GM12865 (cell line): ENCODE results near the gene ZFHX2.

Source experiments
- DNase-seq: peaks from one replicate; pipeline ENCODE4 v3.0.0; 2010; ENCODE audit warnings: low read depth
- H3K4me3 ChIP-seq: 2 replicates; pipeline ENCODE4 v1.5.1; 2011; ENCODE audit warnings: mild to moderate bottlenecking, low read depth, low read length, control low read depth
- CTCF ChIP-seq: IDR thresholded peaks from 2 replicates; pipeline ENCODE4 v1.5.1; 2011; ENCODE audit warnings: low read length, control low read depth, low read depth, inconsistent platforms; ENCODE audit not compliant: insufficient read depth; ENCODE audit errors: missing control alignments

The ZFHX2 gene

DNA sequence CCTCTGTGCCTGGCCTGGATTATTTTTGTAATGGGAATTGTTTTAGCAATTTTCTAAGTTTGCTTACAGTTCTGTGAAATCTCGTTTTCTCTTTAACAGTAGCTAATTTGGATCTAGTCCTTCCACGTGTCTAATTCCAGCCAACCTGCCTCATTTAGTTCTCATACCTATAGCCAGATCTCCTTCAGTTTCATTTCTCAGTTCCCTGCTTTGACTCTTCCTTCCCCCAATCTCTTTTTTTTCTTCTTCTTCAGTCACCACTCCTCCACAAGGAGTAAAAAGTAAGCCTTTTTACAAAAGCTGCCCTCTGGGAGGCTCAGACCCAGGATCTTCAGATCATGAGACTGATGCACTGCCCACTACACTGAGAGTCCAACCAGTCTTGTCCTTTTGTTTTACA is 6.0 kb upstream of the ZFHX2 start:
- peak; percentile 41 for DNase-seq
- peak overlapping the region; percentile 86 for H3K4me3 ChIP-seq
- TF ChIP-seq CTCF: no peak

DNA sequence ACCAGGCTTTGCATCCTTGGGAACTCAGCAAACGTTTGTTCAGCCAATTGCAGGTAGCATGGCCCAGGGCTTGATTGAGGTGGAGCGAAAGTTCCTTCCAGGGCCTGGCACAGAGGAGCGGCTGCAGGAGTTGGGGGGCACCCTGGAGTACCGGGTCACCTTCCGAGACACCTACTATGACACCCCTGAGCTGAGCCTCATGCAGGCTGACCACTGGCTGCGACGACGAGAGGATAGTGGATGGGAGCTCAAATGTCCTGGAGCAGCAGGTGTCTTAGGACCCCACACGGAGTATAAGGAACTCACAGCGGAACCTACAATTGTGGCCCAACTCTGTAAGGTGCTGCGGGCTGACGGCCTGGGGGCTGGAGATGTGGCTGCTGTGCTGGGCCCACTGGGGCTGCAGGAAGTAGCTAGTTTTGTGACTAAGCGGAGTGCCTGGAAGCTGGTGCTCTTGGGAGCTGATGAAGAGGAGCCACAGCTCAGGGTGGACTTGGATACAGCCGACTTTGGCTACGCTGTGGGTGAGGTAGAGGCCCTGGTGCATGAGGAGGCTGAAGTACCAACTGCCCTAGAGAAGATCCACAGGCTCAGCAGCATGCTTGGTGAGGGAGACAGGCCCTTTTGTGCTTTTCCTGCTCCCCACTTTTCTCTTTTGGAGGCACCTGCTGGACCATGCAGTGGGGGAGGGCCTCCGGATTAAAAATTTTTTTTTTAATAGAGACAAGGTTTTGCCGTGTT is 5.3 kb upstream of the ZFHX2 start:
- peak overlapping the region; percentile 86 for H3K4me3 ChIP-seq
- peak; percentile 45 for DNase-seq
- TF ChIP-seq CTCF: no peak

DNA sequence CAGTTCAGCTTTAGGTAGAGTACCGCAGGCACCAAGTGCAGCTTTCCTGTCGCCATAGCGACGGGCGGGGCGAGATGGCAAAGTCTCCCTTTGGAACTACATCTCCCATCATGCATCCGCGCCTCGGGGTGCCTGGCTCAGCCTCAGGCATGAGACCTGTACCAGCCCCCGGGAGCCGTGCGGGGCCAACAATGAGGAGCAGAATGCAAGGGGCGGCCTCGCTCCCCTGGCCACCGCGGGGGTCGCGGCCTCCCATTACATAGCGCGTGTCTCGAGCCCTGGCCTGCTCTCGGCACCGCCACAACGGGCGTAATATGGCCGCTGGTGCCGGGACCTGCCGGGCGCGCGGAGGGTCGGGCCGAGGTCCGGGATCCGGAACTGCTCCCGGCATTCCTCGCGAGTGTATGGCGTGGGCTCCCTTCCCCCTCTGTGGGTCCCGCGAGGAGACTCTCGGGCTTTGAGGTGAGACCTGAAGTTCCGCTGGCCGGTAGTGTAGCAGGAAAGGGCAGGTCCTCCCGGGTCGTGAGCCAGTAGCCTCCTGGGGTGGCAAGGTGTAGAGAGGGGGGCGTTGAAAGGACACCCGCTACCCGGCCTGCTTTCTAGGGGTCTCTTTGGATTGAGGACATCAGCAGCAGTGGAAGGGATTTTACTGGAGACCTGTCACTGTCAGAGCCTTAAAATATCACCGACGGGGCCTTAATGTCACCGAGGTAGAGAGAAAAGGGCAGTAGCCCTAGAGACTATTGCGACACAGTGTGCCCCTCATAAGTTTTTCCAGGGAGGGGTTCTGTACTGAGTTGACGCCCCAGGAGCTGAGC is 4.5 kb upstream of the ZFHX2 start, which contains the start of gene THTPA:
THTPA (plus strand) TSS at position 390 of the 818 bp plus-strand sequence. CDS start 487 bp downstream, outside the sequence.
- peak within 1 kb of the TSS; percentile 86 for H3K4me3 ChIP-seq
- TF ChIP-seq CTCF: no peak
- peak; percentile 95 for DNase-seq

DNA sequence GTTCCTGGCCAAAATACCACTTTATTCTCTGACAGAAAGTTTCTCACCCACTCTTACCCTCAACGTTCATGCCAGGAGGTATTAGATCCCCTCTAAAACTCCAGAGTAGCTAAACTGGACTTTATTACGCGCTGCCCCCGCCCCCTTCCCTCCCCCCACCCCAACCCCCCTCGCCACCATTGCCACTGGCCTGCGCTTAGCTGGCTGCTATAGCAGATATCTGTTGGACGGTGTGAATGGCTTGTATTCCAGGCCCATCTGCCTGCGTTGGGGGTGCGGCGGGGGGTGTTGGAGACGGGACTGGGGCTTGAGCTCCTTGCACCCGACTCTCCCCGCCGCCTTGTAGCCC is 3.9 kb upstream of the ZFHX2 start:
- no peak for DNase-seq
- peak overlapping the region; percentile 86 for H3K4me3 ChIP-seq
- TF ChIP-seq CTCF: no peak

DNA sequence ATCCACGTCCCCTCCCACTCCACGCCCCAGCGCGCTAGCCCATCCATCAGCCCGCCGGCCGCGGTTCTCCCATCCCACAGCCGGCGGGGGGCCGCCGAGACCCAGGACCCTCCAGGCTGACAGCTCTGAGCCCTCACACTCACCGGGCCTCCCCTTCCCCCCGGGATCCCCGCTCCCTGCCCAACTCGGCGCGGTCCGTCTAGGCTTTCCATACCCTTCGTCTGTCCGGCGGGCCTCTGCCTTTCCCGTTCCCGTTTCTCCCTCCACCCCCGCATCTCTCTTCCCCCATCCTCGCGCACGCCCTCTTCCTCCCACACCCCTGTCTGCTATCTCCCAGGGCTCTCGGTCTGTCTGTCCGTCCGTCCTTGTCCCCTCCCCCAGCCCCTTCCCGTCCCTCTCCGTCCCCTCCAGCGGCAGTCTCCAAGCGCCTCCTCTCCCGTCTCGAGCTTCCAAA is 726 bp downstream of the ZFHX2 start:
- DNase-seq: no peak
- no peak for TF ChIP-seq CTCF
- peak overlapping the region; percentile 83 for H3K4me3 ChIP-seq

GRCh38 chr14:23550131-23550811 is 1.3 kb downstream of the ZFHX2 start:
- H3K4me3 ChIP-seq: peak overlapping the region; percentile 83
- no peak for DNase-seq
- TF ChIP-seq CTCF: no peak
